Measurements from ENCODE around the gene DMAC2. TPM values are rescaled to one million over a fixed set of nuclear protein-coding genes. Genes with fewer than 3 reads are reported as not detected.

The DMAC2 gene
- total RNA-seq, 2 experiments from 2014 or later, result 67.6 to 70.0 TPM

GRCh38 chr19:41410336-41411054 is 29.2 kb downstream of the DMAC2 start:
- ChIA-PET POLR2A (no interaction called here), CTCF (no interaction called here)

DNA sequence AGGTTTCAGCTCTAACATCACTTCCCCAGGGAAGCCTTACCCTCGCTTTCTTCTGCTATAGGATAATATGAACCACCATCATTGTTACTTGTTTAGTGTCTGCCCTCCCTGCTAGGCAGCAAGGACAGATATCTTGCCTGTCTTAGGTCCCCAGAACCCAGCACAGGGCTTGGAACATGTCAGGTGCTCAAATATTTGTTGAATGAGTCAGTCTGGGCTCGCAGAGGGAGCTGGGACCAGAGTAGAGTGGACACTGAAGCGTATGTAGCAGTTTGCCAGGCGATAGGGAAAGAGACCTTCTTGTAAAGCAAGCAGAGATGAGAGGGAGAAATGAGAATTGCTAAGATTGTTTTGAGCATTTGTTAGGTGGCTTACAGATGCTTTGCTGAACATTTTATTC is 30.4 kb downstream of the DMAC2 start:
- CTCF ChIA-PET, result interaction anchor here (0.5 to 1.2 kb wide), 2 partner anchors 162 to 295 kb away, joined by 3 to 4 read pairs; partner anchors contain the start of gene CYP2F1

DNA sequence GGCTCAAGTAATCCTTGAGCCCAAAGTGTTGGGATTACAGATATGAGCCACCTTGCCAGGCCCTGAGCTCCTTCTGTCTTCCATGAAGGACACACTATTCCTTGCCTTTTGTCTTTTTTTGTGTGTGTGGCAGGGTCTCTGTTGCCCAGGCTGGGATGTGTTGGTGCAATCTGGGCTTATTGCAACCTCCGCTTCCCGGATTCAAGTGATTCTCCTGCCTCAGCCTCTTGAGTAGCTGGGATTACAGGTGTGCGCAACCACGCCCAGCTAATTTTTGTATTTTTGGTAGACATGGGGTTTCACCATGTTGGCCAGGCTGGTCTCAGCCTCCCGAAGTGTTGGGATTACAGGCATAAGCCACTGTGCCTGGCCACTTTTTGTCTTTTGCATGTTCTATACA is 30.9 kb downstream of the DMAC2 start:
- POLR2A ChIA-PET, result interaction anchor here (0.6 kb wide), 1 partner anchor 47 kb away, joined by 13 read pairs; no protein-coding TSS in a partner anchor
- CTCF ChIA-PET, result interaction anchor here (1.0 to 1.2 kb wide), 2 partner anchors 162 to 274 kb away, joined by 3 to 4 read pairs; no protein-coding TSS in a partner anchor

More for the DNA sequence above, 30.4 kb downstream of the DMAC2 start:
- POLR2A ChIA-PET, result interaction anchor here (0.6 kb wide), 1 partner anchor 47 kb away, joined by 13 read pairs; no protein-coding TSS in a partner anchor

DNA sequence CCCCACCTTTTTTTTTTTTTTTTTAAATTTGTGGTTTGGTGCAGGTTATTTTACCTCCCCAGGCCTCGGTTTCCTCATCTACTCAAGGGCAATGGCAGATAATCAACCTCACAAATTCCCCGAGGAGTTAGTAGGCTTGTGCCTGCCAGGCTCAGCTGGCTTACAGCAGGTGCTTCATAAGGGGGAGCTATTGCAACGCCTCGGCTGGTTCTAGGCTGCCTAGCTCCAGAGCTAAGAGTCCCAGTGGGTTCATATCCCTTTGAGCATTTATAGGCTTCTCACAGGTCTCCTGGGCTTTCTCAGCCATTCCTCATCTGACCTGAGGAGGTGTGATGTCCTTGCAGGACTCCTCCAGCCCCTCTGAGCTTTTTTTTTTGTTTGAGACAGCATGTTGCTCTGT is 31.5 kb downstream of the DMAC2 start:
- ChIA-PET POLR2A (interaction anchor here (0.6 kb wide), 1 partner anchor 44 kb away, joined by 5 read pairs; the partner anchor contains the start of gene B9D2), CTCF (interaction anchor here (0.7 to 1.0 kb wide), 5 partner anchors 13 to 931 kb away, joined by 3 to 4 read pairs (median 3); no protein-coding TSS in a partner anchor)

GRCh38 chr19:41407271-41407670 is 32.4 kb downstream of the DMAC2 start:
- ChIA-PET POLR2A (no interaction called here), CTCF (no interaction called here)

DNA sequence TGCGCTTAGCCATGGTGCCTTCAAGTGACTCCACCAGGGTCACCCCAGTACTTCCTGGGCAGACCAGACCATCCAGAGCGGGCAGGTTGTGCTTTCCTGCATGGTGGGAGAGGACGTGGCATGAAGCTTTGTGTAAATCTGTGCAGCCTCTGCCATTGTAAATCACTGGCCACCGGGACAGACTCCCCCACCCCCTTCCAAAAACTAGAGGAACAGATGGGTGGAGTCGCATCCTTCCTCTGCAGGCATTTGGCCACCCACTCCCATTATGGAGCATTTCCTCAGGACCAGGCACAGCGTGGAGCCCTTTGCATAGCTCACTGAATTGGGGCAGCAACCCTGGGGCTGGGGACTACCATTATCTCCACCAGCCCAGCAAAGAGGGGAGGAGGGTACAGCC is 33.9 kb downstream of the DMAC2 start:
- ChIA-PET POLR2A (no interaction called here), CTCF (no interaction called here)

GRCh38 chr19:41403181-41403970 is 36.3 kb downstream of the DMAC2 start:
- ChIA-PET POLR2A (no interaction called here), CTCF (interaction anchor here (1.2 kb wide), 1 partner anchor 160 kb away, joined by 4 read pairs; no protein-coding TSS in a partner anchor)

GRCh38 chr19:41402010-41402409 is 37.7 kb downstream of the DMAC2 start:
- POLR2A ChIA-PET, result no interaction called here
- CTCF ChIA-PET, result interaction anchor here (1.0 kb wide), 1 partner anchor 38 kb away, joined by 3 read pairs; the partner anchor contains the start of gene DMAC2

GRCh38 chr19:41401483-41401882 is 38.2 kb downstream of the DMAC2 start:
- ChIA-PET POLR2A (no interaction called here), CTCF (no interaction called here)

DNA sequence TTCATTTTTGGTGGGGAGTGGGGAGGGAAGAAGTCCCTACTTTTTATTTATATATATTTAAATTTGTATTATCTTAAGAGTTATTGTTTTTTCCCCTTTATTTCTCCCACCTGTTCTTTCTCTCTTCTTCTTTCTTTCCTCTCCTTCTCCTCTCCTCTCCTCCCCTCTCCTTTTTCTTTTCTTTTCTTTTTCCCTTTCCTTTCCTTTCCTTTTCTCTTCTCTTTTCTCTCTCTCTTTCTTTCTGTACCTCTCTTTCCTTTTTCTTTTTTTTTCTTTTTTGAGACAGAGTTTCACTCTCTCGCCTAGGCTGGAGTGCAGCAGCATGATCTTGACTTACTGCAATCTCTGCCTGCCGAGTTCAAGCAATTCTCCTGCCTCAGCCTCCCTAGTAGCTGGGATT is 40.2 kb downstream of the DMAC2 start:
- ChIA-PET CTCF (no interaction called here), POLR2A (no interaction called here)

DNA sequence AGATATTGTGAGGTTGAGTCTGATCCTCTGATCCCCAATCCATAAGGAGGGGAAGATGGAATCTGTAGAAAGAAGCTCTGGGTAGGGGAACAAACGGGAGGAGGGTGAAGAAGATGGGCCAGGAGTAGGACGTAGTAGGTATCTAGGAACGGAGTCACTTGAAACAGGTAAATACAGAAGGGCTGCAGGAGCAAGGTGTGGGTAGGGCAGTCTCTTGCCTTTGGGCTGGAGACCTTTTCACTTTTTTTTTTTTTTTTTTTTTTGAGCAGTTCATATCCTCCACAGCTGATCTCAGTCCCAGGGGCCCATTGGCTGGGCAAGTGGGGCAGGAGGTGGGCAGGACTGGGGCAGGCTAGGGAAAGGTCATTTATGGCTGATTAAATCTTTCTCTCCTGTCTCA is 40.6 kb downstream of the DMAC2 start:
- ChIA-PET CTCF (no interaction called here), POLR2A (no interaction called here)

- ChIA-PET POLR2A (no interaction called here), CTCF (no interaction called here)
These were observed 41.1 kb downstream of the DMAC2 start for GRCh38 chr19:41398598-41398997.

- CTCF ChIA-PET, result no interaction called here
These were observed 41.7 kb downstream of the DMAC2 start for GRCh38 chr19:41398050-41398418.

DNA sequence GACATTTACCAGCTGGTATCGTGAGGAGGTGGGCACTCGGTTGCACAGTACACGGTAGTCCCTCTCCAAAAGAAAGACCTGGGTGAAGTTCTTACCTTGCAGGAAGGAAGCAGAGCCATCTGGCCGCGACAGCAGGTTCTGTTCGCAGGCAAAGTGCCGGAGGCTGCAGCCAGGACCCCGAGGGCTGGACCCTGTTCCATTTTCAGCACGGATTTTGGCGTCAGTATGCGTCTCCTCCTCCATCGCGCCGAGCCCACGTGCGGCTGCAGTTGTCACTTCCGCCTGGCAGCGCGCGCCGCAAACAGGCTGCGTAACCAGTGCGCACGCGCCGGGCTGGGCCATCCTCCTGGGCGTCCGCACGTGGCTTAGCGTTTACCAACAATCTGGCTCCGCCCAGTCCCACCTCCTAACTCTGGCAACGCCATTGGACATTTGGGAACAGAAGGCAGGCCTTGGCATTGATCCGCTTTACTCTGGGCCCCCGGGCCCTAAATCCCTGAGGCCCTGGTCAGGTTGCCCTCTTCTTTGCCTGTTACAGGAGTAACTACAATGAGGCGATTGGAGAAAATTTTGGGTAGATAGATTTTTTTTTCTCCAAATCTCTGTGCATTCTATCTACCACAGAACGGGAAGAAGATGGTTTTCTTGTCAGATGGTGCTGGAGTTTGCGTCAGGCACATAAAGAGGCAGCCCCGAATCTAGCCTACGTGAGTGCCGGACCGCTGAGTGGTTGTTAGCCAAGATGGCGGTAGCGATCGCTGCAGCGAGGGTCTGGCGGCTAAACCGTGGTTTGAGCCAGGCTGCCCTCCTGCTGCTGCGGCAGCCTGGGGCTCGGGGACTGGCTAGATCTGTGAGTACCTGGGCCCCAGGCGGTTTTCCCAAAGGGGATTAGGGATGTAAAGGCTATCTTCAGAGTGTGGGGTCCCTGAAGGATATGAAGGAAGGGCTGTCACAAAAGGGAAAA is 42.3 kb downstream of the DMAC2 start, which contains the start of the genes BCKDHA and EXOSC5:
Gene BCKDHA (plus strand): TSS at position 733 of the 964 bp plus-strand sequence. CDS start 10 bp downstream, at position 743.
Gene EXOSC5 (minus strand): TSS at position 274 of the 964 bp plus-strand sequence. CDS start 31 bp downstream, at position 243.
- POLR2A ChIA-PET, result no interaction called here
- CTCF ChIA-PET, result interaction anchor here (0.7 kb wide), 1 partner anchor 30 kb away, joined by 3 read pairs; no protein-coding TSS in a partner anchor

More at GRCh38 chr19:41398050-41398418, 41.7 kb downstream of the DMAC2 start:
- POLR2A ChIA-PET, result no interaction called here

DNA sequence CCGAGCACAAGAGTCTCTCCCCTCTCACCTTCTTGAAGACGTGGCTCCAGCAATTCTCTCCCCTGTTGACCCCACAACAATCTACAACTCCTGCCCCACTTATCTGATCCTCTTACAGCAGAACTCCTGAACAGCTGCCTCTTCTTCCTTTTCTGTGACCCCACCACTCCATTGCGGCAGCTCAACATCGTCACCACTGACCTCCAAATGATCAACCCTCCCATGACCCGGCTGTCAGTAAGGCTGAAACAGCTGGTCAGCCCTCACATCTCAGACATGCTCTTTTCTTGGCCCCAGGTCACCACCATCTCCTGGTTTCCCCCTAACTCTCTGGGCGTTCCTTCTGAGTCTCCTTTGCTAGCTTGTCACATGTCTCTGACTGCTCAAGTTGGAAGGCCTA is 44.4 kb downstream of the DMAC2 start:
- POLR2A ChIA-PET, result interaction anchor here (1.1 kb wide), 1 partner anchor 30 kb away, joined by 3 read pairs; no protein-coding TSS in a partner anchor
- CTCF ChIA-PET, result no interaction called here

DNA sequence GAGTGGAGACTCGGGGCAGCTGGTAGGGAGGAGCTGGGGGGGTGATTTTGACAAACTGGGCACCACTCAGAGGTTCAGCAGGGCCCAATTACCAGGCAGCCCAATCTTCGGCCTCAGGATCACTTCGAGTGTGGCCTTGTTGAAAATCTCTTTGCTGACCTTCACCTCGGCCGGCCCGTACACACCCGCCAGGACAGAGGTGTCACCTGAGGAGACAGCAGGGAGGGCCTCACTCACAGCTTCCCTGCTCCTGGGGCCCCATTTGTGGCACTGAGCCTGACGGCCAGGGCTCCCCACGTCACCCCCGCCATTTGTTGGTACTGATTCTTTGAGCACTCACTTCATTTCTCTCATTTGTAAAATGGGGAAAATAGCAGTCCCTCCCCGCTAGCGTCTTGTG is 46.9 kb downstream of the DMAC2 start:
- ChIA-PET POLR2A (no interaction called here), CTCF (interaction anchor here (1.1 kb wide), 1 partner anchor 36 kb away, joined by 3 read pairs; no protein-coding TSS in a partner anchor)

- ChIA-PET POLR2A (no interaction called here), CTCF (no interaction called here)
These were observed 48.1 kb downstream of the DMAC2 start for GRCh38 chr19:41391618-41392017.

DNA sequence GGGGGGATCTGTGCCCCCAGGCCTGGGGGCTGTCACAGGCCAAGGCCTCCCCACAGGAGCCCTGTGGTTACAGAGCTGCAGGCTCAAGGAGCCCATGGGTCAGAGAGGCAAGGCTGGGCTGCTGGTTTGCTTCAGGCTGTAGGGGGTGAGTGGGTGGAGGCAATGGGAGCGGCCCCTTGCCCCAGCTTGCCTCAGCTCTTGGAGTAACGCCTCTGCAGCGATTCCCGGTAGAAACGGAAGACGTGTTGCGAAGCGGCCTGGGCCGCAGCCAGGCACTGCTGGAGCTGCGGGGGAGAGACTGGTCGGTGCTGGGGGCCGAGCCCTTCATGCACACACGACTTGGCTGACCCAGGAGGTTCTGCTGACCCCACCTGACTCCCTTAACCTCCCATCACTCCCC is 53.3 kb downstream of the DMAC2 start:
- ChIA-PET POLR2A (interaction anchor here (0.6 kb wide), 1 partner anchor 9 kb away, joined by 3 read pairs; no protein-coding TSS in a partner anchor), CTCF (no interaction called here)

DNA sequence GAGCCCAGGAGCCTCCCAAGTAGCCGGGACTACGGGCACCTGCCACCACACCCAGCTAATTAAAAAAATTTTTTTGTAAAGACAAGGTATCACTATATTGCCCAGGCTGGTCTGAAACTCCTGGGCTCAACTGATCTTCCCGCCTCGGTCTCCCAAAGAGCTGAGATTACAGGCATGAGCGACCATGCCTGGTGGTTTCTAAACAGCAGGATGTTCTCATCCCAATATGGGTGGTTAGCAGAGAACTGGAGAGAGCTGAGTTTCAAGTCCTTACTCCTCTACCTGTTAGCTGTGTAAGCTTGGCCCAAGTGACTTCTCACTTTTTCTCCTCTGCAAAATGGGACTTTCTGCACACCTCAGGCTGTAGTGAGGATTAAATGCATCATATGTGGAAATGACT is 55.4 kb downstream of the DMAC2 start:
- ChIA-PET CTCF (no interaction called here), POLR2A (interaction anchor here (0.5 kb wide), 1 partner anchor 25 kb away, joined by 9 read pairs; no protein-coding TSS in a partner anchor)

Data from activated CD8-positive, alpha-beta memory T cell treated with anti-CD3 and anti-CD28 coated beads for 36 hours (primary cell).